Activated CD8-positive, alpha-beta memory T cell treated with anti-CD3 and anti-CD28 coated beads, Interleukin-2, amount 50 U/mL, for 1 hour (primary cell): Measurements from ENCODE around the gene SSMEM1.
"Not testable (repeated sequence)": the region's sequence is repeated elsewhere in the genome, so short reads cannot be mapped to it uniquely, and the experiment has no call there.

Source experiments
- DNase-seq: peaks from one replicate; pipeline ENCODE4 v3.0.0-alpha.2; 2020; ENCODE audit errors: extremely low read depth

SSMEM1 gene

GRCh38 chr7:130249626-130250025 is 42.0 kb downstream of the SSMEM1 start:
- DNase-seq, result not testable (repeated sequence)

- DNase-seq, result no peak
These were observed 46.9 kb downstream of the SSMEM1 start for GRCh38 chr7:130254555-130254954.

GRCh38 chr7:130256704-130257103 is 49.0 kb downstream of the SSMEM1 start:
- DNase-seq, result no peak

GRCh38 chr7:130258494-130259078 is 50.9 kb downstream of the SSMEM1 start:
- no peak for DNase-seq

GRCh38 chr7:130262448-130262847 is 54.8 kb downstream of the SSMEM1 start:
- DNase-seq, result no peak

GRCh38 chr7:130263130-130263529 is 55.5 kb downstream of the SSMEM1 start:
- no peak for DNase-seq
